Neural progenitor cell (in vitro differentiated cells): ENCODE measurements around the gene KLHDC8A.
"Not testable (repeated sequence)": the region's sequence is repeated elsewhere in the genome, so short reads cannot be mapped to it uniquely, and the experiment has no call there.

ENCODE experiments used
- CTCF ChIP-seq: fragments of 200-600 bp; sonication (generic); IDR thresholded peaks from 2 replicates; pipeline ENCODE4 v1.5.1; 2017; ENCODE audit warnings: antibody characterized with exemption, mild to moderate bottlenecking
- EZH2 ChIP-seq: fragments of 200-600 bp; sonication (generic); IDR thresholded peaks from 2 replicates; pipeline ENCODE4 v1.6.1; 2017; ENCODE audit warnings: antibody characterized with exemption, mild to moderate bottlenecking, moderate library complexity
- EZH2phosphoT487 ChIP-seq: fragments of 200-600 bp; sonication (generic); IDR thresholded peaks from 2 replicates; pipeline ENCODE4 v1.6.1; 2017; ENCODE audit warnings: antibody characterized with exemption

DNA sequence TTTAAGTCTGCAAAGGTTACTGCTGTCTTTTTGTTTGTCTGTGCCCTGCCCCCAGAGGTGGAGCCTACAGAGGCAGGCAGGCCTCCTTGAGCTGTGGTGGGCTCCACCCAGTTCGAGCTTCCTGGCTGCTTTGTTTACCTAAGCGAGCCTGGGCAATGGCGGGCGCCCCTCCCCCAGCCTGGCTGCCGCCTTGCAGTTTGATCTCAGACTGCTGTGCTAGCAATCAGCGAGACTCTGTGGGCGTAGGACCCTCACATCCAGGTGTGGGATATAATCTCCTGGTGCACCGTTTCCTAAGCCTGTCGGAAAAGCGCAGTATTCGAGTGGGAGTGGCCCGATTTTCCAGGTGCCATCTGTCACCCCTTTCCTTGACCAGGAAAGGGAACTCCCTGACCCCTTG, 49.5 kb upstream of the KLHDC8A start:
- not testable (repeated sequence) for TF ChIP-seq EZH2, CTCF, EZH2phosphoT487
